ENCODE measurements around the gene LOXL3.

Gene LOXL3

GRCh38 chr2:74504591-74504990 is 49.2 kb downstream of the LOXL3 start:
- no peak for DNase-seq

GRCh38 chr2:74503506-74504475 is 50.0 kb downstream of the LOXL3 start:
- DNase-seq, result no peak

- peak; percentile 85 for DNase-seq
These were observed 50.8 kb downstream of the LOXL3 start for GRCh38 chr2:74502720-74503505.

GRCh38 chr2:74502147-74502719 is 51.5 kb downstream of the LOXL3 start:
- no peak for DNase-seq

- no peak for DNase-seq
These were observed 52.2 kb downstream of the LOXL3 start for GRCh38 chr2:74501335-74502071.

- no peak for DNase-seq
These were observed 53.2 kb downstream of the LOXL3 start for GRCh38 chr2:74500578-74500946.

- DNase-seq, result no peak
These were observed 53.7 kb downstream of the LOXL3 start for GRCh38 chr2:74499940-74500577.

GRCh38 chr2:74499267-74499939 is 54.3 kb downstream of the LOXL3 start, which contains the start of gene LBX2:
TSS of gene LBX2 (minus strand) at chr2:74499603. CDS start at chr2:74499537, 66 bp downstream.
- peak; percentile 36 for DNase-seq

GRCh38 chr2:74498500-74499266 is 55.1 kb downstream of the LOXL3 start:
- peak; percentile 84 for DNase-seq

GRCh38 chr2:74497777-74498499 is 55.8 kb downstream of the LOXL3 start:
- no peak for DNase-seq

- DNase-seq, result no peak
These were observed 56.6 kb downstream of the LOXL3 start for GRCh38 chr2:74496997-74497776.

- DNase-seq, result no peak
These were observed 58.3 kb downstream of the LOXL3 start for GRCh38 chr2:74495440-74495839.

GRCh38 chr2:74493546-74493945 is 60.2 kb downstream of the LOXL3 start:
- DNase-seq, result peak; percentile 63

GRCh38 chr2:74491648-74492544 is 61.8 kb downstream of the LOXL3 start:
- no peak for DNase-seq

- DNase-seq, result no peak
These were observed 63.8 kb downstream of the LOXL3 start for GRCh38 chr2:74489906-74490305.

GRCh38 chr2:74488643-74489481 is 64.9 kb downstream of the LOXL3 start:
- no peak for DNase-seq

- no peak for DNase-seq
These were observed 67.6 kb downstream of the LOXL3 start for GRCh38 chr2:74486141-74486540.

All from EL (cell line).